SK-N-SH treated with all-trans-retinoic acid at 6 μM for 48 hours (cell line): Measurements from ENCODE around the gene FANCC.

ENCODE experiments used
- ARNTL ChIP-seq: fragments of 450-650 bp; formaldehyde crosslinking; IDR thresholded peaks from 2 replicates; pipeline ENCODE4 v1.5.0; 2020; ENCODE audit warnings: low read depth, mild to moderate bottlenecking, moderate library complexity, borderline replicate concordance
- BACH2 ChIP-seq: fragments of 250-450 bp; sonication (Bioruptor Pico); IDR thresholded peaks from 2 replicates; pipeline ENCODE4 v1.9.0; 2021; ENCODE audit warnings: mild to moderate bottlenecking, borderline replicate concordance
- CREB5 ChIP-seq: fragments of 250-450 bp; sonication (Bioruptor Pico); IDR thresholded peaks from 2 replicates; pipeline ENCODE4 v1.5.1; 2020; ENCODE audit warnings: low read depth, mild to moderate bottlenecking, moderate library complexity
- CSDC2 ChIP-seq: fragments of 250-450 bp; sonication (Bioruptor Pico); IDR thresholded peaks from 2 replicates; pipeline ENCODE4 v1.5.0; 2020; ENCODE audit warnings: mild to moderate bottlenecking, moderate library complexity
- ISL1 ChIP-seq: fragments of 250-450 bp; sonication (Bioruptor Pico); IDR thresholded peaks from 2 replicates; pipeline ENCODE4 v2.1.2; 2022; ENCODE audit warnings: mild to moderate bottlenecking, moderate library complexity
- PATZ1 ChIP-seq: fragments of 250-450 bp; sonication (Bioruptor Pico); IDR thresholded peaks from 2 replicates; pipeline ENCODE4 v1.8.0; 2020; ENCODE audit warnings: mild to moderate bottlenecking, moderate library complexity, borderline replicate concordance
- POU6F1 ChIP-seq: fragments of 250-450 bp; sonication (Bioruptor Pico); IDR thresholded peaks from 2 replicates; pipeline ENCODE4 v1.8.0; 2021; ENCODE audit warnings: low read depth, mild to moderate bottlenecking, moderate library complexity, borderline replicate concordance
- TSHZ2 ChIP-seq: fragments of 250-450 bp; sonication (Bioruptor Pico); IDR thresholded peaks from 2 replicates; pipeline ENCODE4 v1.5.0; 2020; ENCODE audit warnings: mild to moderate bottlenecking, moderate library complexity

GRCh38 chr9:95306819-95307218, 10.7 kb downstream of the FANCC start:
- no peak for TF ChIP-seq PATZ1 (CRISPR knock-in tag)
- no peak for TF ChIP-seq POU6F1 (CRISPR knock-in tag)
- TF ChIP-seq TSHZ2 (CRISPR knock-in tag) = no peak
- TF ChIP-seq CSDC2 = no peak
- TF ChIP-seq CREB5 = no peak
- TF ChIP-seq ISL1 (CRISPR knock-in tag) = no peak
- no peak for TF ChIP-seq BACH2 (CRISPR knock-in tag)
- no peak for TF ChIP-seq ARNTL (CRISPR knock-in tag)
